GM15510 (cell line): ENCODE data around the gene INAFM2.

Experiments
- POLR2A ChIP-seq: IDR thresholded peaks from 3 replicates; pipeline ENCODE4 v1.6.1; 2011; ENCODE audit warnings: borderline replicate concordance; ENCODE audit not compliant: insufficient read length; ENCODE audit errors: extremely low read depth

Gene INAFM2

DNA sequence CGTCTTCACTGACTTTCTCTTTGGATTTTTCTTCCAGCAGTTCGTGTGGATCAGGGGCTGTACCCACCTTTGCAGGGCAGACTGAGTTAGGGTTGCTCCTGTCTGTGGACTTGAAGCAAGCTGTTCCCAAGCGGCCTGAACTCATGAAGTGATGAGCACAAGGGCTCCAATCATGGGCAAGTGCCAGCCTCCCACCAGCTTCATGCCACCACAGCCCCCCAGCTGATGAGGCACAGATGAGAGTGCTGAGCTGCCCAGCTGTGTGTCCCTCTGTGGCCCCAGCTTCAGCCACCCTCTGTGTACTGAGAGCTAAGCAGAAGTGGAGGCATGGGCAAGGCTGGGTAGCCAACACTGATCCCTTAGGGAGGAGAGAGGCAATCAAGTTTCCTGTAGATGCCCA lies 12.5 kb upstream of the INAFM2 start:
- no peak for TF ChIP-seq POLR2A

DNA sequence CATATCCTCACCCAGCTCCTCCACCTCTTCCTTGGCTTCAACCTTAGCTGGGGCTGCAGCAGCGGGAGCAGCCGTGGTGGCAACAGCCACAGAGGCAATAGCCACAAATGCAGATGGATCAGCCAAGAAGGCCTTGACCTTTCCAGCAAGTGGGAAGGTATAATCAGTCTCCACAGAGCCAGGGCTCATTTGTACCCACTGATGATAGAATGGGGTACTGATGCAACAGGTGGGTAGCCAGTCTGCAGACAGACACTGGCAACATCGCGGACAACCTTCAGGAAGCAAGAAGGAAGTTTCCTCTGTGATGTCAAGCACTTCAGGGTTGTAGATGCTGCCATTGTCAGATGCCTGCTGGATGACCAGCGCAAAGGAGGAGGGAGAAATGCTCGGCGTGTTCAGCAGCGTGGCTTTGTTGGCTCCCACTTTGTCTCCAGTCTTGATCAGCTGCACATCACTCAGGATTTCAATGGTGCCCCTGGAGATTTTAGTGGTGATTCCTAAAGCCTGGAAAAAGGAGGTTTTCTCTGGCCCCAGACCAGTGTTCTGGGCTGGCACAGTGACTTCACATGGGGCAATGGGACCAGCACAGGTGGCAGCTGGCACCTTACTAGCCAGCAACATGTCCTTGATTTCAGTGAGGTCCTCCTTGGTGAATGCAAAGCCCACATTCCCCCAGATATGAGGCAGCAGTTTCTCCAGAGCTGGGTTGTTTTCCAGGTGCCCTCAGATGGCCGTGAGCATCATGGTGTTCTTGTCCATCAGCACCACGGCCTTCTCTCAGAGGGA lies 10.9 kb upstream of the INAFM2 start:
- no peak for TF ChIP-seq POLR2A

DNA sequence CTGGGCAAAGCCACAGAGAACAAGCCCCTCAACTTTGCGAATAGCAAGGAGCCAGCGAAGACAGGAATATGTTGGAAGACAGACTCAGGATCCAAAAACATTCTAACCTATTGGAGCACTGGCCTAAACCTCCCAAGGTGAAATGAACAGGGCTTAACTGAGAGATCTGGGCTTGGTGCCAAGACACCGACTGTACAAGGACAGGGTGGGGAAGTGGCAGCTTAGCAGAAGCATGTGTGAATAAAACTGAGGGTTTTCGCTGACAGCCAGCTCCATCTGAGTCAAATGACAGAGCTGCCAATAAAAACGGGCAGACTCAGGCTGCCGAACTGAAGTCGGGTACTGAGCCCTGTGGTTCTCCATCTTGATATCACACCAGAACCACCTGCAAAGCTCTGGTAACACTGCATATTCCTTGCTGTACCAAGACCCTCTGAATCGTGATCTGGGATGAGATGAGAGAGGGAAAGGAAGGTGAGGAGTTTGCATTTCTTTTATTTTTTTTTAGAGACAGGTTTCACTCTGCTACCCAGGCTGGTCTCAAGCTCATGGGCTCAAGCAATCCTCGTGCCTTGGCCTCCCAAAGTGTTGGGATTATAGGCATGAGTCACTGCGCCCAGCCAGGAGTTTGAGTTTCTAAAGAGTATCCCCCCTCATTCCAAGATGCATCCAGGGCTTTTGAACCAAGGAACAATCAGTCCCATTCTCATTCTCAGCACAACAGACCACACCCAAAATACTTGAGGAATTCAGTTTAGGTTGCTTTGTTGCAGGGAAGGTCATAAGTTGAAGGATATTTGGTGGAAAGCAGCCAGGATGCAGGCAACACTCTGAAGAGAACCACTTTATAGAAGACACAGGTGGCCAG lies 9.7 kb upstream of the INAFM2 start:
- no peak for TF ChIP-seq POLR2A

DNA sequence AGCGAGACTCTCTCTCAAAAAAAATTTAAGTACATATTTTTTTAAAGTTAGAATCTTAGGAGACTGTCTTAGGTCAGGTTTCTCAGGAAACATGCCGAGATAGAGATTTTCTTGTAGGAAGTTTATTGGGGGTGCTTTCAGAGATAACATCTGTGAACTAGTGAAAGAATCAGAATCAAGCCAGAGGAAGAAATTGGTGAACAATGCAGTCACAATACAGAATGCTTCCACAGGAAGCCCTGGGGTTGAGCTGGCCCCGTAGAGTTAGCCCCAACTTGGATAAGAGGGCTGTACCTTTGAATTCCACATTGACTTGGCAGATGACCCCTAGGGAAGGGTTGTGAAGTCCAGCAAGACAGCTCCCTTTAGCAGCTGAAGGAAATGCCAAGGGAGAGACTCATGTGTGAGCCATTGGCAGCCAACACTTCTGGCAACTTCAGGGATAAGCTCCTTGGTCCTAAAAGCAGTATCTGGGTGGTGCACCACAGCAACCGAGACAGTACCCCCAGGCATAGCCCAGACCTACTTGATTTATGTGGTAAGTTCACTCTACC lies 8.7 kb upstream of the INAFM2 start:
- TF ChIP-seq POLR2A, result no peak

DNA sequence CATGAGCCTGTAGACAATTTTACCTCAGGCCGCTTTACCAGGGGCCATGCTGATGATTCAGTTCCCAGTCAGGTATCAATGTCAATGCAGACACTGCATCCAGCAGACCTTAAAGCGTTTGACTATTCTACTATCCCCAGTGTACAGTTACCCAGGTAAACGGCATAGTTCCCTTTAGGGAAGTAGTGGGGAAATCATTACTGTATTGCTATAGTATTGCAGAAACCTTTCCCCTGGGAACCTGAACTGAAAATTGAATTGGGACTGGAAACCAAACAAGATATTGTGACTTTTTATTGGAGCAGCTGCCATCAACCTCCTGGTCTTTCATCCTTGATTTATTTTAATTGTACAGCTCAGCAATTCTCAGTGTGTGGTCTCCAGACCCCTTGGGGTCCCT lies 6.6 kb upstream of the INAFM2 start:
- no peak for TF ChIP-seq POLR2A

DNA sequence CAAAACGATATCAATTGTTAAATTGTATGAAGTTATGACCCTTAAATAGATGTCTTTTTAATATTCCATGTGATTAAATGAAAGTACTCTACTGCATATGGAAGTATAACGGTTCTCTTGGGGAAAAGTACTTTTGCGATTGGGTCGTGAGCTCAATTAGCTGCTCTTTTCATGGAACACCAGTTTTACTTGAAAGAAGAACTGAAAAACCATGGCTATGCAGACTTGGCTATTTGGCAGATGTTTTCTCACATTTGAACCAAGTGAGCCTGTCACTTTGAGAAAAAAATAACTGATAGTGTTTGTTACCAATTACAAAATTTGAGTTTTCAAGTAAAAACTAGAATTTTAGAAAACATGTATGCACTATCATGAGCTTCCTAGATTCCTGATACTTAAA lies 5.9 kb upstream of the INAFM2 start:
- no peak for TF ChIP-seq POLR2A

DNA sequence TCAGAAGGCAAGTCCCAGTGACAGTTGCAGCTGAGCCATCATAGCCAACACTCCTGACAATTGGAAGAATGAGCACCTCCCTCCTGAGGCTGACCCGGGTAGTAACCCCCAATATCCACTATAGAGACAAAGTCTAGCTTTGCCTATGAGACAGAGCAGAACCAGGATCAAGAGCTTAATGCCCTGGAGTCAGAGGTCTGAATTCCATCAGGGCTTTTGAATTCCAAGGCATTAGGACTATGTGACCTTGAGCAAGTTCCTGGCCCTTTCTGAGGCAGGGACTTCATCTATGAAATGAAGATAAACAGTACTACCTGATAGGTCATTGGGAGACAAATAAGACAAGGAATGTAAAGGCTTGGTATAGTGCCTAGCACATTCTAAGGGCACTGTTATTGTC lies 3.1 kb upstream of the INAFM2 start:
- no peak for TF ChIP-seq POLR2A

DNA sequence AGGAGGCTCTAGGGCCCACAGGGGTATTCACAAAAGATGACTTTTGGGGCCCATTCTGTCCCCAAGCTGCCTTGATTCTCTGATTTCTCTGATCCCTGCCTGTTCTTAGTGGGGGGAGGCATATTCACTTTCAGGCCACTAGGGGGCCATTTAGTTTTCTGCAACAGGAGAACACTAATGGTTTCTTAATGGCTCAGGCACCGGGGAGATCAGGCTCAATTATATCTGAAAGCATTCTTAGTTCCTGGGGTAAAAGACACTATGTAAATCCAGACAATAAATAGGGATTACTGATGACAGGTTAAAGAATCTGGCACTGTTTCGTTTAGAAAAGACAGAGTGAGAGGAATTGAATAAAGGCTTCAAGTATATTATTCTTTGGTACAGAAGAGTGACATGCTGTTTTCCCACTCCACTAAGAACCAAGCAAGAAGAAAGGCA lies 2.5 kb upstream of the INAFM2 start:
- no peak for TF ChIP-seq POLR2A

DNA sequence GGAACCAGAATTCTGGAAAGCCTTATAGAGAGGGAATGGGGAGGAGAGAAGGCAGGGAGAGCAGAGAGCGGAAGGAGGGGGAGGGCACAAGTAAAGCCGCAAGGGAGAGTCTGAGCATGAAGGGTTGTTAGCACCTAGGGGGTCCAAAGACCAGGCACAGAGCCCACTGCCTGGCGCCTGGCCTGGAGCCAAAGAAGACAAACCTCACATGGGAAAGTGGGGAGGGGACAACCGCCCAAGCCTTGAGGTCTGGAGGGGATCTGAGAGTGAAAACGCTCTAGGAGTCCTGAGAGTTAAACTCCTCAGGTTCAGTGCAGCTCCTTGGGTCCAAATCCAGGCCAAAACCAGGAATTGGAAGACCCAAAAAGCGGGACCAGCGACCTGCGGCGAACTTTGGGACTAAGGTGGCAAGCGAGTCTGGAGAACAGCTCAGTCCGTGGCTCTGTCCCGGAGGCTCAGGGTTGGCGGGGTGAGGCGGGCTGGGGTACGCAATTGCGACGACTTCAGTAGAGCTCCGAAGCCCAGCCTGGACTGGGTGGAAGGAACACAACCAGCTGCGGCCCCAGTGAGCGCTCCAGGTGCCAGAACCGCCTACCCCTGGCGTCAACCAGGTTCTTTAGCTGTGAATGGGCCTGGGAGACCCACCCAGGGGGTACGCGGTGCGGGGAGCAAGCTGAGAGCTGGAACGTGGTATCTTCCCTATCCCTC lies 807 bp upstream of the INAFM2 start:
- TF ChIP-seq POLR2A, result no peak

DNA sequence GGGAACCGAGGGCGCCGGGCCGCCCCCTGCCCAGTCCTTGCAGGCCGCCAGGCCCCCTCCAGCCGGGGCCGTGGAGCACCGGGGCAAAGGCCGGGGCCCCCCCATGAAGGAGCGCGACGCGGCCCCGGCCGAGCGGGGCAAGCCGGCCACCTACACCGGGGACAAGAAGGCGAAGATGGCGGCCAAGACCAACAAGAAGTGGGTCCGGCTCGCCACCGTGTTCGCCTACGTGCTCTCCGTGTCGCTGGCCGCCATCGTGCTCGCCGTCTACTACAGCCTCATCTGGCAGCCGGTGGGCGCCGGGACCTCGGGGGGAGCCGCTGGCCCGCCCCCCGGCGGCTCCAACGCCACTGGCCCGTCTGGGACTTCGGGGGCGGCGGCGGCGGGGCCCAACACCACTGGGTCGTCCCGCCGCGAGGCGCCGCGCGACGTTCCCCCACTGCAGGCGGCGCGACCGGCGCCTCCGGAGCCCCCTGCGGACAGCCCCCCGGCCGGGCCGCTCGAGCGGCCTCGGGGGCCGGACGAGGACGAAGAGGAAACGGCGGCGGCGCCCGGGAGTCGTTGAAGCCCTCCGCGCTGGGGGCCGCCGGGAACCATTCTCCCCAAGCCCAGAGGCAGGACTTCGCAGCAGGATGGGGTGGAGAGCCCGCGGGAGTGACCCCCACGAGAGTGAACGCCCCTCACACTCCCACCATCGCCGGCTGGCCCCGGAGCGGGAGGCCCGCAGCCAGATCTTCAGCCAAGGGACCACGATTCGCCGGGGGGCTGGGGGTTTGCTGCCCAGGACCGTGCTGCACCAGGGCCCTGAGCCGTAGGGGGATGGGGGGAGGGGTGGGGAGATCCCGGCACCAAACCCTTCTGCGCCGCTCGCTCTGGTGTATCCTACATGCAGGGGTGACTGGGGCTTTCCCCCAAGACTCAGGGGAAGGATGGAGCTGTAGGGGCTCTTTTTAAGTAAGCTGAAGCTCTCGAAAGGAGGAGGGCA lies 753 bp downstream of the INAFM2 start:
- TF ChIP-seq POLR2A, result no peak

DNA sequence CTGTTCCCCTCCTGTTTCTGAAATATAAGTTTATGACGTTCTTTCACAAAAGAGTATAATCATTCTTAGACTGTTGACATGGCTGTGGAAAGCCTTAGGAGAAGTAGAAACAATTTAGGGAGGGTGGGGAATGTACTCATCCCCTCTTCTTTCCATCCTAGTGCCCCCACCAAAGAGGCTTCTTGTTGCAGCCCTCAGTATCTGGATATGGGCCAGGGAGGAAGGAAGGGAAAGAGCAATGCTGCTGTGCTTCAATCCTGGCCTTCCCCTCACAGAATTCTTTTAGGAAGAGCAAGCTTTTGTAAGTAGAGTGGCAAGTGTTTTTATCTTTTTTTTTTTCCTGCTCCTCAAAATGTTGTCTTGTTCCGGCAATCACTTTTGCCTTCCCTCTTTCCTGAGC lies 1.7 kb downstream of the INAFM2 start:
- TF ChIP-seq POLR2A, result no peak

DNA sequence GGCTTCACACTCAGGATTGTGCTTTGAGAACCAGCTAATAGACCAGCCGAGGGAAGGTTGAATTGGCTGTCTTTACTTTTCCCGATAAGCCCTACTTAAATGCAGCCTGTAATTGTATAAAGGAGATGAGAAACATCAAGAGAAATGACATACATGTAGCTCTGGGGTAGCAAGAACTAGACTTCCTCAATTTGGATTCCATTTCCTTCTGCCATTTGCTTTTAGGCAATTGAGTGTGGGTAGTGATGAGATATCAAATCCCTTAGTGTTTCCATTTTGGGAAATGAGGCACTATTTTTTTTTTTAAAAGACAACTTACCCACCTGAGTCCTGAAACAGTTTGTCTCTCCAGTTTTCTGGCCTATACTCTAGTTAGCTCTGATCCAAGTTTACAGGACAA lies 2.2 kb downstream of the INAFM2 start:
- TF ChIP-seq POLR2A, result no peak

DNA sequence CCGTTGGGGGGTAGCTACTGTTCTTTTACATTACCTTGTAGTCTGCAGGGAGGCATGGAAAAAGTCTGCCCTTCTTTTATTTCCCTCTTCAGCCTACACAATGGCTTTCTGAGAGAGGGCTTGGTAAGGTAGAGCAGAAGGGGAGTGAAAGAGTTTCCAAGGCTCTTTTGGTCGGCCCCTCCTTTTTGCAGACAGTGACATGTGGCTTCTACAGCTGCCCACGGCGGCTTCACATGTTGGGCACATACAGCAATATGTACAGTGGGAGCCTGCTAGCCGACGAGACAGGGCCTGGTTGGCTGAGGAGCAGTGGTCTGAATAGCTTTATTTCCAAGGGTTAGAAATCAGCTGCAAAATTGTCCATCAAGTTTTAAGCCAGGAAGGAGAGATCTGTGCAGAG lies 4.0 kb downstream of the INAFM2 start:
- no peak for TF ChIP-seq POLR2A

DNA sequence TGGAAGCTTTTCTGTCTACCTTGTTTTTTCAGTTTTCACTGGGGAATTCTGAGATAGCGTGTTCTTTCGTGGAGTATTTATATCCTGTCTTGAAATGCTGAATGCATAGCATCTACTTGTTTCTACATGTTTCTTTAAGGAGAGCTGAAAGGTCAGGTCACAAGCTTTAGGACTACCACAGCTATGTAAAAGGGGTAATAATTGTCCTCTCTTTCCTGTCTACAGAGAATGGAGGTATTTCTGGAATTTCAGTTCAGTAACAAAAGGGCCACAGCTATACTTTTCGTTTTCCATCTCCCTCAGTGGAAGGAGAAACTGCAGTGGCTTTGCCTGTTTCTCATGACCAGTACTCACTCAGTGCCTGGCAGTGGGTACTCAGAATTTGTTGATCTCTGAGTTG lies 4.7 kb downstream of the INAFM2 start:
- TF ChIP-seq POLR2A, result no peak
